Ishikawa (cell line): ENCODE results near the gene SPECC1.

Experiments
- EP300 ChIP-seq: IDR thresholded peaks from 2 replicates; pipeline ENCODE4 v1.6.1; 2012; ENCODE audit warnings: borderline replicate concordance
- REST ChIP-seq: IDR thresholded peaks from 2 replicates; pipeline ENCODE4 v1.6.1; 2012; ENCODE audit warnings: low read depth, mild to moderate bottlenecking
- USF1 ChIP-seq: IDR thresholded peaks from 2 replicates; pipeline ENCODE4 v1.6.1; 2012

GRCh38 chr17:20092261-20092867 is 83.2 kb downstream of the SPECC1 start:
- TF ChIP-seq REST (no peak), USF1 (no peak), EP300 (no peak)
